Hindlimb muscle (tissue), 1 donor: ENCODE results near the gene CHST12. TPM values are rescaled to one million over a fixed set of nuclear protein-coding genes. Genes with fewer than 3 reads are reported as not detected.
A peak's percentile ranks its signal among the peaks of the same experiment; 100 is the strongest.

Experiments
- DNase-seq: peaks from one replicate; pipeline ENCODE4 v3.0.0-alpha.2; 2013
- polyA plus RNA-seq: library from polyadenylated mRNA; unstranded; fragments of 120-200 nt; gene quantifications from one replicate; pipeline ENCODE4 v1.2.1, GENCODE V29; 2013; ENCODE audit not compliant: insufficient read length

CHST12 gene
- polyA plus RNA-seq, 1 donor = 10.9 TPM

GRCh38 chr7:2482725-2483451 is 79.5 kb downstream of the CHST12 start:
- DNase-seq = no peak

GRCh38 chr7:2483494-2483893 is 80.1 kb downstream of the CHST12 start:
- DNase-seq = peak; percentile 61

GRCh38 chr7:2484868-2485267 is 81.5 kb downstream of the CHST12 start:
- no peak for DNase-seq

- DNase-seq = peak; percentile 87
These were observed 84.3 kb downstream of the CHST12 start for GRCh38 chr7:2487586-2488271.

GRCh38 chr7:2488272-2488645 is 84.8 kb downstream of the CHST12 start:
- no peak for DNase-seq

GRCh38 chr7:2488681-2489080 is 85.3 kb downstream of the CHST12 start:
- DNase-seq = no peak

GRCh38 chr7:2490181-2490651 is 86.8 kb downstream of the CHST12 start:
- peak; percentile 54 for DNase-seq

- DNase-seq = no peak
These were observed 88.6 kb downstream of the CHST12 start for GRCh38 chr7:2492038-2492437.

GRCh38 chr7:2493205-2494164 is 90.1 kb downstream of the CHST12 start:
- DNase-seq = no peak

GRCh38 chr7:2494191-2495130 is 91.0 kb downstream of the CHST12 start:
- no peak for DNase-seq

- peak; percentile 58 for DNase-seq
These were observed 92.2 kb downstream of the CHST12 start for GRCh38 chr7:2495418-2496299.

- DNase-seq = no peak
These were observed 93.0 kb downstream of the CHST12 start for GRCh38 chr7:2496375-2496774.

- DNase-seq = no peak
These were observed 93.7 kb downstream of the CHST12 start for GRCh38 chr7:2497065-2497464.

GRCh38 chr7:2497500-2498336 is 94.3 kb downstream of the CHST12 start:
- DNase-seq = peak; percentile 80

Other genes starting within 250 kb of the CHST12 start
- gene MAD1L1, start 170.7 kb upstream of the CHST12 start, polyA plus RNA-seq = 27.6 TPM
- gene MRM2, start 161.4 kb upstream of the CHST12 start, polyA plus RNA-seq = 24.9 TPM
- 17.4 TPM for gene NUDT1, start 161.4 kb upstream of the CHST12 start, polyA plus RNA-seq
- gene SNX8, start 89.2 kb upstream of the CHST12 start, polyA plus RNA-seq = 29.4 TPM
- 110 TPM for gene EIF3B, start 48.8 kb upstream of the CHST12 start, polyA plus RNA-seq
- not detected for gene GRIFIN, start 72.8 kb downstream of the CHST12 start, polyA plus RNA-seq
- 21.3 TPM for gene LFNG, start 116.2 kb downstream of the CHST12 start, polyA plus RNA-seq
- gene BRAT1, start 151.9 kb downstream of the CHST12 start, polyA plus RNA-seq = 25.9 TPM
- 5.9 TPM for gene IQCE, start 155.4 kb downstream of the CHST12 start, polyA plus RNA-seq
- gene TTYH3, start 228.4 kb downstream of the CHST12 start, polyA plus RNA-seq = 83.4 TPM